WI38 (cell line): ENCODE data around the gene NRTN.

Experiments used
- H3K4me3 ChIP-seq: 2 replicates; pipeline ENCODE4 v1.5.1; 2011; ENCODE audit warnings: low read depth, mild to moderate bottlenecking, control low read depth, low read length
- TF ChIP-seq, protein P1 (sequence below): IDR thresholded peaks from 2 replicates; pipeline ENCODE4 v1.5.1; 2012; ENCODE audit warnings: low read depth, mild to moderate bottlenecking, control low read depth, low read length

Gene NRTN, protein sequence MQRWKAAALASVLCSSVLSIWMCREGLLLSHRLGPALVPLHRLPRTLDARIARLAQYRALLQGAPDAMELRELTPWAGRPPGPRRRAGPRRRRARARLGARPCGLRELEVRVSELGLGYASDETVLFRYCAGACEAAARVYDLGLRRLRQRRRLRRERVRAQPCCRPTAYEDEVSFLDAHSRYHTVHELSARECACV

DNA sequence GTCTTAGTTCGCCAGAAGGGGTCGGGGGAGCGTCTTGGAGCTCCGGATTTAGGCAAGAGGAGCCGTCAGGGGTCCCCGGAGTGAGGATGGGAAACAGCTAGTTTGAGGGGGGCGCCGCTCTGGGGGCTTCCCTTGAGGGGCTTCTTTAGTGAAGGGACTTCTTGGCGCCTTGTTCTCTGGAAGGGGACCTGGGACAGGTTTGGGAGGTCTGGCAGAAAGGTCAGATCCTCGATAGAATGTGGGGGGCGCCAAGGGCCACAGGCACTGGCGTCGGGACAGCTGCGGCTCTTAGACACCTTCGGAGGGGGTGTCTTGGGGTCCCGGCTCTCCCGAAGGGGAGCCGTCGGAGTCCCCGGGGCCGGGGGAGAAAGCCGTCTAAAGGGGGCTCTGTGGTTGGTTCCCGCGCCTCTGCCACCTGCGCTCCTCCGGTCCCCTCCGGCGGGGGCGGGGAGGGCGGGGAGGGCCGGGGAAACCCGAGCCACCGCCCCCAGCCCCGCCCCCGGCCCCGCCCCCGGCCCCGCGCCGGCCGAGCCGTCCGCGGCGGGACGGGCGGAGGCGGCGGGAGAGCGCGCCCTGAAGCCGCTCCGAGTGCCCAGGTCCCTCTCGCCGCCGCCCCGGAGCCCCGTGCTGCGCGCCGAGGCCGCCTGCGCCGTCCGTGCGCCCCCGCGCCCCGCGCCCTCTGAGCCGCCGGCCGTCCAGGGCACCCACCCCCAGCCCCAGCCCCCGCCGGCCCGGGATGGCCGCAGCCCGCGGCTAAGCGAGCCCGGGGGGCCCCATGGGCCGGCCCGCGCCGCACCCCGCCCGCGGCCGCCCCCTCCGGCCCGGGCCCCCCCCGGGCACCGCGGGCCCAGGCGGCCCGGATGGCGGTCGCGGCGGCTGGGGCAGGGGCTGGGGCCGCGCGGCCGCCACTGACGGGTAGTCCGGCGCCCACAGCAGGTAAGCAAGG lies at the start of gene NRTN:
NRTN (plus strand) TSS at position 552 of the 946 bp plus-strand sequence. CDS start 19,099 bp downstream, outside the sequence.
- peak within 1 kb of the TSS; percentile 53 for H3K4me3 ChIP-seq

DNA sequence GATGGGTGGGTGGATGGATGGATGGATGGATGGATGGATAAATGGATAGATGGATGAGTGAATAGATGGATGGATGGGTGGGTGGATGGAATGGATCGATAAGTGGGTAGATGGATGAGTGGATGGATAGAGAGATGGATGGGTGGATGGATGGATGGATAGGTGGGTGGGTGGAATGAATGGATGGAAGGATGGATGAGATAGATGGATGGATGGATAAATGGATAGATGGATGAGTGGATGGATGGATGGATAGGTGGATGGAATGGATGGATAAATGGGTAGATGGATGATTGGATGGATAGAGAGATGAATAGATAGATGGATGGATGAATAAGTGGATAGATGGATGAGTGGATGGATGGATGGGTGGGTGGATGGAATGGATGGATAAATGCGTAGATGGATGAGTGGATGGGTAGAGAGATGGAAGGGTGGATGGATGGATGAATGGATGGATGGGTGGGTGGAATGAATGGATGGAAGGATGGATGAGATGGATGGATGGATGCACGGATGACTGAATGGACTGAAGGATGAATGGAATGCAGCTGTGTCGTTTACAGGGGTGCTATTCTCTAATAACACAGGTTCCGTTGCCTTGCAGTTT lies 42.2 kb upstream of the NRTN start:
- TF ChIP-seq, protein P1, sequence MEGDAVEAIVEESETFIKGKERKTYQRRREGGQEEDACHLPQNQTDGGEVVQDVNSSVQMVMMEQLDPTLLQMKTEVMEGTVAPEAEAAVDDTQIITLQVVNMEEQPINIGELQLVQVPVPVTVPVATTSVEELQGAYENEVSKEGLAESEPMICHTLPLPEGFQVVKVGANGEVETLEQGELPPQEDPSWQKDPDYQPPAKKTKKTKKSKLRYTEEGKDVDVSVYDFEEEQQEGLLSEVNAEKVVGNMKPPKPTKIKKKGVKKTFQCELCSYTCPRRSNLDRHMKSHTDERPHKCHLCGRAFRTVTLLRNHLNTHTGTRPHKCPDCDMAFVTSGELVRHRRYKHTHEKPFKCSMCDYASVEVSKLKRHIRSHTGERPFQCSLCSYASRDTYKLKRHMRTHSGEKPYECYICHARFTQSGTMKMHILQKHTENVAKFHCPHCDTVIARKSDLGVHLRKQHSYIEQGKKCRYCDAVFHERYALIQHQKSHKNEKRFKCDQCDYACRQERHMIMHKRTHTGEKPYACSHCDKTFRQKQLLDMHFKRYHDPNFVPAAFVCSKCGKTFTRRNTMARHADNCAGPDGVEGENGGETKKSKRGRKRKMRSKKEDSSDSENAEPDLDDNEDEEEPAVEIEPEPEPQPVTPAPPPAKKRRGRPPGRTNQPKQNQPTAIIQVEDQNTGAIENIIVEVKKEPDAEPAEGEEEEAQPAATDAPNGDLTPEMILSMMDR, result no peak
- no peak overlapping the region for H3K4me3 ChIP-seq

More for the DNA sequence above, at the start of gene NRTN:
- TF ChIP-seq, protein P1, result no peak

DNA sequence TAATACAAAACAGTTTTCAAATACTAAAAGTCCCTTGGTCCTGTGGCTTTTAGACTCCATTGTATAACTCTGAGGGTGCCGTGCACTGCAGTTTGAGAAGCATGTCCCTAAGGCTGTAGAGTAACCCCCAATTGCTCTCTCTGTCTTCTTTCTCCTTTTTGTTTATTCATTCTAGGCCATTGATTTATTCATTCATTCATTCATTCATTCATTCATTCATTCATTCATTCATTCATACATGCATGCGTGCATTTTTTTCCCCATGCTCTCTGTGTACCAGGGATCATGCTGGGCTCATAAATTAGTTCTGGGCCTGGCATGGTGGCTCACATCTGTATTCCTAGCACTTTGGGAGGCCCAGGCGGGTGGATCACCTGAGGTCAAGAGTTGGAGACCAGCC lies 39.6 kb upstream of the NRTN start:
- TF ChIP-seq, protein P1, result no peak
- no peak overlapping the region for H3K4me3 ChIP-seq

DNA sequence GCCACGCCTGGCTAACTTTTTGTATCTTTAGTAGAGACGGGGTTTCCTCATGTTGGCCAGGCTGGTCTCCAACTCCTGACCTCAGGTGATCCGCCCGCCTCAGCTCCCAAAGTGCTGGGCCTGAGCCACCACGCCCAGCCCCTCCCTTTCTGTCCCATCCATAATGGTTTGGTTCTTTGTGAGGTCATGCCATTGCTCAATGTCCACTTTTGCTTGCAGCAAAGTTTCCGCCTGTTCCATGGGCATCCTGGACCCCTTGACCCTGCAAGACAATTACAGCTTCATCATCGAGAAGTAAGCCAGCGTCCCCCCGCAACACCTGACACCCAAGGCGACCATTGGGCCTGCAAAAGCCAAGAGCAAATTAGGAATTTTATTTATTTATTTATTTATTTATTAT lies 36.9 kb upstream of the NRTN start:
- TF ChIP-seq, protein P1, result no peak
- no peak overlapping the region for H3K4me3 ChIP-seq

DNA sequence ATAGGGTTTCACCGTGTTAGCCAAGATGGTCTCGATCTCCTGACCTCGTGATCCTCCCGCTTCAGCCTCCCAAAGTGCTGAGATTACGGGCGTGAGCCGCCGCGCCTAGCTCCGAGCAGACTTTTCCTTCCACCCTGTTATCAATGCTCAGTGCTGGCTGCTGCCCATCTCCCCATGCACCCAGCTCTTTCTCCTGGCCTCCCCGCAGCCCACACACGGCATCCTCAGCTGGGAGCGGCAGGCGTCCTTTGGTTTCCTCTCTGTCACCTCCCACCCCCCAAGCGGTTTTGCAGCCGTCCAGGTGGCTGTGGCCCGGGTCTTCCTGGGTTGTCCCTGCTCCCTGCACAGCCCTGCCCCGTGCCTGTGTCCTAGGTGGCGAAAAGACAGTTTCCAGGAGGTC lies 32.5 kb upstream of the NRTN start:
- TF ChIP-seq, protein P1, result no peak
- no peak overlapping the region for H3K4me3 ChIP-seq

DNA sequence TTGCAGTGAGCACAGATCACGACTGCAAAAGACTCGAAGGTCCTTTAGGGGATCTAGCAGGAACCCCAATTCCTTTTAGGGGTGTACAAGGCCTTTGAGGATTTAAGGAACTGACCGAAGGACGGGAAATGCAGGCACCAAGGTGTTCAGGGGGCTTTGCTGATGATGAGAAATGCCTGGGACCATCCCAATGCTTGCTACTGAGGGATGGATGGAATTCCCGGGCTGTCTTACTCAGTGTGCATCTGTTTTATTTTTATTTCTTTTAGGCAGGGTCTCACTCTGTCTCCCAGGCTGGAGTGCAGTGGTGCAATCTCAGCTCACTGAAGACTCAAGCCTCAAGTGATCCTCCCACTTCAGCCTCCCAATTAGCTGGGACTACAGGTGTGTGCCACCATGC lies 31.6 kb upstream of the NRTN start:
- no peak overlapping the region for H3K4me3 ChIP-seq
- TF ChIP-seq, protein P1, result no peak
